Neural crest cell (in vitro differentiated cells): ENCODE measurements around the gene ARHGAP30. TPM values are rescaled to one million over a fixed set of nuclear protein-coding genes. Genes with fewer than 3 reads are reported as not detected.
A peak's percentile ranks its signal among the peaks of the same experiment; 100 is the strongest.

Experiments used
- DNase-seq: peaks from one replicate; pipeline ENCODE4 v3.0.0; 2021; ENCODE audit warnings: low read depth, mixed read lengths, low spot score
- H3K27ac Mint-ChIP-seq: one replicate; pipeline ENCODE4 v1.8.0; 2021; ENCODE audit warnings: mild to moderate bottlenecking, mixed read lengths; ENCODE audit not compliant: unreplicated experiment
- H3K27me3 Mint-ChIP-seq: 2 replicates; pipeline ENCODE4 v1.8.0; 2021; ENCODE audit warnings: low read depth, mild to moderate bottlenecking, mixed read lengths
- H3K36me3 Mint-ChIP-seq: 2 replicates; pipeline ENCODE4 v1.8.0; 2021; ENCODE audit warnings: low read depth, mild to moderate bottlenecking, mixed read lengths
- H3K4me1 Mint-ChIP-seq: 2 replicates; pipeline ENCODE4 v1.8.0; 2021; ENCODE audit warnings: mixed read lengths
- H3K4me3 Mint-ChIP-seq: one replicate; pipeline ENCODE4 v1.8.0; 2021; ENCODE audit warnings: mild to moderate bottlenecking, mixed read lengths
- H3K9me3 Mint-ChIP-seq: 2 replicates; pipeline ENCODE4 v1.8.0; 2021; ENCODE audit warnings: mixed read lengths
- total RNA-seq: library from RNA; stranded (reverse); gene quantifications from 2 replicates; pipeline ENCODE4 v1.2.1, GENCODE V29; 2021
- TF ChIP-seq, protein P1 (sequence below): fragments of 200-600 bp; sonication (generic); conservative IDR thresholded peaks from 2 replicates; pipeline ENCODE4 v1.5.0; 2021; ENCODE audit warnings: antibody characterized with exemption, mild to moderate bottlenecking

Gene ARHGAP30
- total RNA-seq, 1 donor from 2014 or later: not detected

DNA sequence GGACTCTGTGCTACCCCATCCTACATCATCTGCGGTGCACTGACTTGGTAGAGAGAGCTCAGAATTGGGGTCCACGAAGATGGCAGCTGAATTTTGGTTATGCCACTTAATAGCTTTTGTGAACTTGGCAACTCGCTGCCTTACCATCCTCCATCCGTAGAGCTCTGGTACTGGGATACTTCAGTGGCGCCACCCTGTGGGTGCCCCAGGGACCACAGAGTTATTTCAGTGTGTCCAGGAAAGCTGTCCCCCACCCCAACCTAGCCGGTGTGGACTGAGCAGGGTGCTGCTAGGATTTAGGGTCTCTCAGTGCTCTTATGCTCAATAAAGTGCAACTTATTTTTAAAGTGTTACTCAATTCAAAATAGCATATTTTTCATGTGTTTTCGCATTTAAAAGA, 14.9 kb downstream of the ARHGAP30 start:
- H3K27ac Mint-ChIP-seq: no peak overlapping the region
- H3K4me3 Mint-ChIP-seq: no peak overlapping the region
- peaks cover 2% of the 10 kb centered on the region for H3K9me3 Mint-ChIP-seq
- H3K27me3 Mint-ChIP-seq: peaks cover 5% of the 10 kb centered on the region
- DNase-seq: no peak
- TF ChIP-seq, protein P1, sequence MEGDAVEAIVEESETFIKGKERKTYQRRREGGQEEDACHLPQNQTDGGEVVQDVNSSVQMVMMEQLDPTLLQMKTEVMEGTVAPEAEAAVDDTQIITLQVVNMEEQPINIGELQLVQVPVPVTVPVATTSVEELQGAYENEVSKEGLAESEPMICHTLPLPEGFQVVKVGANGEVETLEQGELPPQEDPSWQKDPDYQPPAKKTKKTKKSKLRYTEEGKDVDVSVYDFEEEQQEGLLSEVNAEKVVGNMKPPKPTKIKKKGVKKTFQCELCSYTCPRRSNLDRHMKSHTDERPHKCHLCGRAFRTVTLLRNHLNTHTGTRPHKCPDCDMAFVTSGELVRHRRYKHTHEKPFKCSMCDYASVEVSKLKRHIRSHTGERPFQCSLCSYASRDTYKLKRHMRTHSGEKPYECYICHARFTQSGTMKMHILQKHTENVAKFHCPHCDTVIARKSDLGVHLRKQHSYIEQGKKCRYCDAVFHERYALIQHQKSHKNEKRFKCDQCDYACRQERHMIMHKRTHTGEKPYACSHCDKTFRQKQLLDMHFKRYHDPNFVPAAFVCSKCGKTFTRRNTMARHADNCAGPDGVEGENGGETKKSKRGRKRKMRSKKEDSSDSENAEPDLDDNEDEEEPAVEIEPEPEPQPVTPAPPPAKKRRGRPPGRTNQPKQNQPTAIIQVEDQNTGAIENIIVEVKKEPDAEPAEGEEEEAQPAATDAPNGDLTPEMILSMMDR: peak; percentile 27
- no peaks in the 10 kb centered on the region for H3K36me3 Mint-ChIP-seq
- no peaks in the 10 kb centered on the region for H3K4me1 Mint-ChIP-seq

DNA sequence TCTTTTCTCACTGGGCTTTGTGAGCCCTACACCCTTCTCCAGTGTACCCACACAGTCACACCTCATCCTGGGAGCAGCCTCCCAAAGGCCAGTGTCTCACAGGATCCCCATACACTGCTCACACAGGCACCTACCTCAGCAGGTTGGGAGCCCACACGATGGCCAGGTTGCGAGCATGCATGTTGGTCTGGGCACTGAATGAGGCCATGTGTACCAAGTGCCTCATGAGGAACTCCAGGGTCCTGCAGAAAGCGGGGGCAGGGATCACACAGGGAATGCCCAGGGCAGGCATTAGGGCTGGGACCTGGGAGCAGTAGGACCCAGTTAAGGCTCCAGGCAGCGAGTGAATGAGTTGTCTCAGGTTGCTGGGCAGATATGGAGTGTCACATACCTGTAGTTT, 15.5 kb downstream of the ARHGAP30 start:
- Mint-ChIP-seq H3K27ac (peak overlapping the region; percentile 22), H3K9me3 (peaks cover 2% of the 10 kb centered on the region), H3K4me3 (no peak overlapping the region), H3K27me3 (peaks cover 5% of the 10 kb centered on the region), H3K36me3 (no peaks in the 10 kb centered on the region), H3K4me1 (no peaks in the 10 kb centered on the region)
- TF ChIP-seq, protein P1: no peak
- DNase-seq: no peak

DNA sequence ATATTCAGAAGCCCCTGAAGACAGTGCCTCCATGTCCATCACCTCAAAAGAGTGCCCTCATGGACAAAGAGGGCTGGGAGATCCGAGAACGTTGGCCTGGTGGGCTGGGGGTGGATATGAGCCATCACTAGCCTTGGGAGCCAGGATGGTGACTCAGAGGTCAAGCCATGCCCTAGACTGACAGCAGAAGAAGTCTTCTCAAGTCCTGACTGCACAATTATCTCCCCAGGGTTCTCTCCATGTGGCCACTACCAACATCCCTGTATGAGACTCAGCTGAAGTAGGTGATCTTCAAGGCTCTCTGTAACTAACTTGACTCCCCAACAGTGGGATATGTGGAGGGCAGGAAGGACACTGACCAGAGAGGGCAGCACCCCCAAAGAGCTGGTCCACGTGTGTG, 16.8 kb downstream of the ARHGAP30 start:
- H3K9me3 Mint-ChIP-seq: peaks cover 9% of the 10 kb centered on the region
- H3K4me1 Mint-ChIP-seq: no peaks in the 10 kb centered on the region
- peaks cover 12% of the 10 kb centered on the region for H3K27me3 Mint-ChIP-seq
- no peak overlapping the region for H3K4me3 Mint-ChIP-seq
- DNase-seq: no peak
- peaks cover 8% of the 10 kb centered on the region for H3K36me3 Mint-ChIP-seq
- TF ChIP-seq, protein P1: no peak
- H3K27ac Mint-ChIP-seq: no peak overlapping the region

DNA sequence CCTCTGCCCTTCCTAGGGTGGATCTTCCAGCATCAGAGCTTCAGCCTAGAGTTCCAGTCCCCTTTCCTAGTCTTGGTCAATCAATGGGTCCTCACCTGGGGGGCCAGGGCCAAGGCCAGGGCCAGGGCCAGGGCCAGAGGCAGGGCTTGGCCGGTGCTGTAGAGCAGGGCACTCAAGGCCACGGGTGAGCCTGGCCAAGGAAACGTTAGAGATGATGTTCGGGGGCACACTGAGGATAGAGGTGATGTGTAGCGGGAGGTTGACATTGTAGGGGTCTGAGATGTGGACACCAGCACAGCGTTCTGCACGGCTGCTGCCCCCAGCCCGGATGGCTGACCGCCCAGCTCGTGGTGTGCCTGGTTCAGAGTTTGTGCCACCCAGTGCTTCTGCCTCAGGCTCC, 18.5 kb downstream of the ARHGAP30 start:
- Mint-ChIP-seq H3K4me3 (peak overlapping the region; percentile 29), H3K27me3 (peaks cover 20% of the 10 kb centered on the region), H3K27ac (no peak overlapping the region), H3K9me3 (peaks cover 16% of the 10 kb centered on the region), H3K36me3 (peaks cover 23% of the 10 kb centered on the region), H3K4me1 (peaks cover 4% of the 10 kb centered on the region)
- DNase-seq: no peak
- TF ChIP-seq, protein P1: no peak

DNA sequence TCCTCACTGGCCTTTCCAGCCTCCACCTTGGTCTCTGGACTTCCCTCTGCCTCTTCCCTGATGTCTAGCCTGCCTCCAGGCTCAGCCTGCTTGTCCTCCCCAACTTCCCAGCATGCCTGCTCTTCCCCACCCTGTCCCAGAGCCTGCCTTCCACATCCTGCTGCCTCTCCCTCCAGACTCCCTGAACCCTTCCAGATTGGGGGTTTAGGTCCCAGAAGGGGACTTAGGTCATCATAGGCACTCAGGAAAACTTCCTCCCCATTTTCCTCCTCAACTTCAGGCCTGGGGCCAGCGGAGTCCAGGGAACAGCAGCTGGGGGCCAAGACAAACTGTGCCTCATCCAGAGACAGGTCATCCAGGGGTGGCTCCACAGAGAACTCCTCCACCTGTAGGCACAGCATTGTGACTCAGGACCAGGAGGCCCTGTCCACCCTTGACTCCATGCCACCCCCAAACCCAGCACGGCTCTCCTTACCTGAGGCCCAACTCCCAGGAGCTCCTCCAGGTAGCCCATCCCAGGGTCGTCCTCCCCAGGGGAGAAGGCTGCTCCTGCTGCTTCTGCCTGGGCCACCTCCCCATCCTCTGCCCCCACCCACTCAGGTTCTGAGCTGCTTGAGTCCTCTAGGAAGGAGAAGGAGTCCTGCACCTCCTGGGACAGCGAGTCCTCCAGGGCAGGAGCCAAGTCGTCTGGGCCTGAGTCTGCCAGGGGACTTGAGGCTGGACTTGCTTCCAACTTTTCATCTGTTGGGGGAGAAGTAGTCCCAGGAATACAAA, 20.6 kb downstream of the ARHGAP30 start:
- Mint-ChIP-seq H3K9me3 (peaks cover 19% of the 10 kb centered on the region), H3K27ac (no peak overlapping the region), H3K4me1 (peaks cover 21% of the 10 kb centered on the region), H3K36me3 (peaks cover 30% of the 10 kb centered on the region), H3K4me3 (peak overlapping the region; percentile 80), H3K27me3 (peaks cover 23% of the 10 kb centered on the region)
- DNase-seq: no peak
- TF ChIP-seq, protein P1: no peak
